ENCODE results near the gene DEF6. TPM values are rescaled to one million over a fixed set of nuclear protein-coding genes. Genes with fewer than 3 reads are reported as not detected.

The DEF6 gene
- total RNA-seq, 4 donors from 2014 or later, result 0.26 to 8.9 (median 3.1) TPM

DNA sequence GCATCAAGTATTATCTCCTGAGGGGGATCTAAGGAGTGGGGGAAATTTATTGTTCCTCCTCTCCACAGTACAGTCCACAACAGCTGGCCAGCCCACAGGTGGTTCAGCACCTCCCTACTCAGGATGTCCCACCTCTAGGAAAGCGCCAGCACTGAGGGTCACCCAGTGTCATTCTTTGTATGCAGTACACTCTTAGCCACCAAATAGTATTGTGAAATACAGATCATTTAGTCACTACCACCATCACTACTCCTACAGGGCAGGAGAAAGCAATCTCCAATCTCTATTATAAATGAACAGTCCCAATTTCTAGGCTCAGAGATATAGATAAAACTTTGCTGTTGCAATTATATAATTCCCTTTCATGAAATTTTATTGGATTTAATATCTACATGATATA, 44.4 kb upstream of the DEF6 start:
- Histone ChIP-seq H3K9me3 (no peaks in the 10 kb centered on the region), H3K4me3 (no peak overlapping the region), H3K4me1 (peaks cover 0 to 4% of the 10 kb centered on the region in 2 donors), H3K27me3 (no peaks in the 10 kb centered on the region), H3K36me3 (no peaks in the 10 kb centered on the region), H3K27ac (no peak overlapping the region)
- no peak for DNase-seq
- intact Hi-C loops (cut with DNase I; ENCODE audit: low total_unique reads), result no loop called here
- no peak for TF ChIP-seq POLR2A (IDR thresholded peaks at IDR 0.05)
- TF ChIP-seq CTCF (IDR thresholded peaks at IDR 0.05), result no peak

DNA sequence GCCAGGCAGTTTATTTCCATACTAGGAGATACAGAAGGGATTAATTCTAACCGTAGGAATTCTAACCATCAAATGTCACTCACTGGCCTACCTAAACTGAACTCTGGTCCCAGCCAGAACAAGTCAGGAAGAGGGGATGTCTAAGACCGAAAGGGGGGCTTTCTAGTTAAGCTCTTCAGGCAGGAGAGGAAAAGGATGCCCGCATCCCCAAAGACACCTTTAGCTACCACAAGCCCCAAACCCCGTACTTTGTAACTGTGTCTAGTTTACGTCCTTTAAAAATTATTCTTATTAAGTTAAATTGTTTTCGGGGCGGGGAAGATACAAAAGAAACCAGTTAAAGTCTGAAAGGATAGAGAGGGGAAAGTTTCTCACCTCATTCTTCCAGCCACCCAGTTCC, 39.3 kb upstream of the DEF6 start:
- no peaks in the 10 kb centered on the region for H3K36me3 ChIP-seq
- H3K4me1 ChIP-seq, result no peaks in the 10 kb centered on the region

GRCh38 chr6:35258858-35259193, 38.8 kb upstream of the DEF6 start:
- intact Hi-C loops (cut with DNase I; ENCODE audit: low total_unique reads), result no loop called here
- no peaks in the 10 kb centered on the region for H3K27me3 ChIP-seq

More for the DNA sequence above, 39.3 kb upstream of the DEF6 start:
- H3K27me3 ChIP-seq, result no peaks in the 10 kb centered on the region
- H3K27ac ChIP-seq, result peak overlapping the region; percentile 96 to 98
- peak overlapping the region; percentile 74 to 86 for H3K4me3 ChIP-seq
- H3K9me3 ChIP-seq, result no peaks in the 10 kb centered on the region
- intact Hi-C loops (cut with DNase I; ENCODE audit: low total_unique reads), result no loop called here
- no peak for DNase-seq
- no peak for TF ChIP-seq CTCF (IDR thresholded peaks at IDR 0.05)
- TF ChIP-seq POLR2A (IDR thresholded peaks at IDR 0.05), result no peak

DNA sequence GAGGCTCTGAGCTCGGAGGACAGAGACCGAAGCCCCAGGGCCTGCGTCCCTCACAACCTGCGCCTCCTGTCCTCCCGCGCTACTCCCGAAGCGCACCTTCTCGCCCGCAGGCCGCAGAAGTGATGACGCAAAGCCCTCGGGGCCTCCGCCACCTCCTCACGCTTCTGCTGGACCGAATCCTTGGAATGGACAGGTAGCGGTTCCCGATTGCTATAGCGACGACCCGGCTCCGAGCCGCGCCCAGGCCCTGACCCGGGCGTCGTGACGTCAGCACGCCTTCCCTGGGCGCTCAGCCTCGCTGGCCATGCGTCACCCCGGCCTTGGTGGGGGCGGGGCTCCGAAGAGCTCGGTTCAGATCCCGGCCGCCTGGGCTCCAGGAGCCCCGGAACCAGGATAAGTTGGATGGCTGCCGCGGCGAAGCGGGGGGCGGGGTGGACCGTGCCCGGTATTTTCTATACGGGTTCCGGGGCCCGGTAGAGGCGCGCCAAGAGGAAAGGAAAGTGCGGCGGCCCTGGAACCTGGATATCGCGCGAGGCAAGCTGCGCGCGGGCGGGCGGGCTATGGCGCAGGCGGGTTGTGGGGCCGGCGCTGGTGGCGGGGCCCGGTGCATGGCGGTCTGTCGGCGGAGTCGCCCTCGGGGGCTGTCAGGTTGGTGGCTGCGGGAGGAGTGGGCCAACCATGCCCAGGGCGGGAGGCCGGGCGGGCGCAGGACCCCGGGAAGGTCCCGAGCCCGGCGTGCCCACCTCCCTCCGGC, 38.2 kb upstream of the DEF6 start, which contains the start of gene ZNF76:
ZNF76 (plus strand) TSS at position 542 of the 754 bp plus-strand sequence. CDS start 21,417 bp downstream, outside the sequence.
- intact Hi-C loops (cut with DNase I; ENCODE audit: low total_unique reads), result no loop called here
- H3K36me3 ChIP-seq, result no peaks in the 10 kb centered on the region
- DNase-seq, result peak; percentile 96 to 98
- no peaks in the 10 kb centered on the region for H3K27me3 ChIP-seq
- H3K4me3 ChIP-seq, result peak within 1 kb of the TSS; percentile 74 to 86
- H3K27ac ChIP-seq, result peak within 1 kb of the TSS; percentile 96 to 98
- H3K4me1 ChIP-seq, result no peaks in the 10 kb centered on the region
- TF ChIP-seq POLR2A (IDR thresholded peaks at IDR 0.05) (peak; percentile 69 to 73), CTCF (IDR thresholded peaks at IDR 0.05) (peak in 2 of 4 experiments; percentile 67 to 78)
- H3K9me3 ChIP-seq, result no peaks in the 10 kb centered on the region

More at GRCh38 chr6:35258858-35259193, 38.8 kb upstream of the DEF6 start:
- no peaks in the 10 kb centered on the region for H3K36me3 ChIP-seq
- H3K27ac ChIP-seq, result peak overlapping the region; percentile 96 to 98
- DNase-seq, result no peak
- no peaks in the 10 kb centered on the region for H3K4me1 ChIP-seq
- H3K4me3 ChIP-seq, result peak overlapping the region; percentile 74 to 86
- H3K9me3 ChIP-seq, result no peaks in the 10 kb centered on the region
- TF ChIP-seq POLR2A (IDR thresholded peaks at IDR 0.05) (no peak), CTCF (IDR thresholded peaks at IDR 0.05) (peak in 1 of 4 experiments; percentile 10)

DNA sequence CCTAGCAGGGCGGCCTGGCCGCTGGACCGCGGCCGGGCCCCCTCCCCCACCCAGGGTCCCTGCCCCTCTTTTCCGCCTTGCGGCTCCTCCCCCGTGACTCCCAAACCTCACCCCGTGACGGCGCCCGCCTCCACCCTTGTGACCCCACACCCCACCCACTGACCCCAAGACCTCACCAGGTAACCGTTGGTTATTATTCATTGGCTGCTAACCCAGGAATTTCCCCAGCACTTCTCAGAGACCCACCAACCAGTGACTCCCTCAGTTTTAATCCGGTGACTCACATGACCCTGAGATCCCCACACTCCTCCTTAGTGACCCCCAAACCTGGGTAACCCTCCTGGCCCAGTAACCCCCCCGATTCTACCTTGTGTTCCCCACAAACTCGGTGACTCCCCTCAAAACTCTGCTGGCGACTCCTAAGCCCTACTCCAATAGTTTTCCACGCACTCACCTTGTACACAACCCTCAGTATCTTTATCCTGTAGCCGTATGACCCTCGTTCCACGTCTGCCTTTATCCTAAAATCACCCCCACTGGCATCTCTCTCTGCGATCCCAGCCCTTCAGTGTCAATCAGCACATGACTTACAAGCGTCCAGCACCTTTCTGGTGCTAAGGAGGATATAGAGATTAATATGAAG, 37.5 kb upstream of the DEF6 start:
- no peaks in the 10 kb centered on the region for H3K27me3 ChIP-seq
- no peaks in the 10 kb centered on the region for H3K4me1 ChIP-seq
- H3K4me3 ChIP-seq, result peak overlapping the region; percentile 74 to 86
- peak; percentile 64 to 73 for DNase-seq
- H3K36me3 ChIP-seq, result no peaks in the 10 kb centered on the region
- no peak for TF ChIP-seq CTCF (IDR thresholded peaks at IDR 0.05)
- no peak for TF ChIP-seq POLR2A (IDR thresholded peaks at IDR 0.05)
- intact Hi-C loops (cut with DNase I; ENCODE audit: low total_unique reads), result no loop called here
- peak overlapping the region; percentile 96 to 98 for H3K27ac ChIP-seq
- H3K9me3 ChIP-seq, result no peaks in the 10 kb centered on the region

Measured in uterus (tissue), 4 donors.